Activated CD8-positive, alpha-beta memory T cell treated with anti-CD3 and anti-CD28 coated beads, Interleukin-2, amount 10 ng/mL, durations not matched to agents 7 days and 5 days (primary cell): ENCODE measurements around the gene KCNJ12. TPM values are rescaled to one million over a fixed set of nuclear protein-coding genes. Genes with fewer than 3 reads are reported as not detected.
"Not testable (repeated sequence)": the region's sequence is repeated elsewhere in the genome, so short reads cannot be mapped to it uniquely, and the experiment has no call there.

Source experiments
- ATAC-seq: fragments of 150-1000 bp; cut with Tn5 transposase; one replicate; pipeline ENCODE4 v1.10.0; 2021; ENCODE audit warnings: moderate library complexity
- CTCF ChIA-PET: fragments of 350-600 bp; sonication (Branson Sonifier 250); formaldehyde crosslinking; loops from one replicate; lab custom pipeline; 2021; ENCODE audit warnings: antibody characterized with exemption; lab: Charles Lee
- DNase-seq: peaks from one replicate; pipeline ENCODE4 v3.0.0-alpha.2; 2020
- H3K27ac Mint-ChIP-seq: one replicate; pipeline ENCODE4 v1.8.0; 2021; ENCODE audit warnings: mild to moderate bottlenecking, mixed read lengths
- H3K27me3 Mint-ChIP-seq: one replicate; pipeline ENCODE4 v1.8.0; 2021; ENCODE audit warnings: mixed read lengths
- H3K36me3 Mint-ChIP-seq: one replicate; pipeline ENCODE4 v1.8.0; 2021; ENCODE audit warnings: mild to moderate bottlenecking, mixed read lengths
- H3K4me1 Mint-ChIP-seq: one replicate; pipeline ENCODE4 v1.8.0; 2021; ENCODE audit warnings: mixed read lengths
- H3K4me3 Mint-ChIP-seq: one replicate; pipeline ENCODE4 v1.8.0; 2021; ENCODE audit warnings: mild to moderate bottlenecking, moderate library complexity, mixed read lengths
- H3K9me3 Mint-ChIP-seq: one replicate; pipeline ENCODE4 v1.8.0; 2022; ENCODE audit warnings: low read depth, mixed read lengths
- total RNA-seq, 2 experiments: library from RNA; stranded (reverse); gene quantifications; one replicate each; pipeline ENCODE4 v1.2.3, GENCODE V29; 2021

Gene KCNJ12
- total RNA-seq, 2 experiments from 2014 or later: not detected

DNA sequence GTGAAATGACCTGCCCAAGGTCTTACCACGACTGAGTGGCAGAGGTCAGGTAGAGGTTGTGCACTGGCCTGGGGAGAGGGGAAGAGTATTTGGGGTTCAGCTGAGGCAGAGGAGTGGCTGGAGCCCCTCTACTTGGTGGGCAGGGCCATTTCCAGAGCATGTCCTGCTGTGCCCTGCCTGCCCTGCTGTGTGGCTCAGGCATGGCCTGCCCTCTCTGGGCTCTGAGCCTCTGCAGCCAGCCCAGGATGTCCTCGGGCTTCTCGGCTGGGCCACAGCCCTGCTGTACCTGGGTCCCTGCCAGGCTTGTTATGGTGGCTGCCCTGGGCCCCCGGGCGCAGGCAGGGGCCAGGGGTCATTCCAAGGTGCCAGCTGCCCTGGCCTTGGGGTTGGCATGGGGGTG is 19.6 kb downstream of the KCNJ12 start:
- Mint-ChIP-seq H3K27me3 (peaks cover 5% of the 10 kb centered on the region), H3K9me3 (no peaks in the 10 kb centered on the region), H3K27ac (no peak overlapping the region), H3K4me1 (no peaks in the 10 kb centered on the region), H3K36me3 (no peaks in the 10 kb centered on the region), H3K4me3 (no peak overlapping the region)
- CTCF ChIA-PET: no interaction called here
- no peak for ATAC-seq
- DNase-seq: no peak

- ATAC-seq (no peak), DNase-seq (no peak)
Observed at GRCh38 chr17:21396237-21396636, 20.1 kb downstream of the KCNJ12 start.

GRCh38 chr17:21397341-21398190 is 21.4 kb downstream of the KCNJ12 start:
- no peaks in the 10 kb centered on the region for H3K9me3 Mint-ChIP-seq
- H3K27me3 Mint-ChIP-seq: no peaks in the 10 kb centered on the region
- H3K4me1 Mint-ChIP-seq: no peaks in the 10 kb centered on the region
- no peak overlapping the region for H3K27ac Mint-ChIP-seq
- no peak overlapping the region for H3K4me3 Mint-ChIP-seq
- CTCF ChIA-PET: no interaction called here
- DNase-seq (no peak), ATAC-seq (no peak)
- H3K36me3 Mint-ChIP-seq: no peaks in the 10 kb centered on the region

More at GRCh38 chr17:21396237-21396636, 20.1 kb downstream of the KCNJ12 start:
- Mint-ChIP-seq H3K27ac (no peak overlapping the region), H3K36me3 (no peaks in the 10 kb centered on the region), H3K4me1 (no peaks in the 10 kb centered on the region), H3K9me3 (no peaks in the 10 kb centered on the region), H3K27me3 (peaks cover under 1% of the 10 kb centered on the region), H3K4me3 (no peak overlapping the region)
- CTCF ChIA-PET: no interaction called here

DNA sequence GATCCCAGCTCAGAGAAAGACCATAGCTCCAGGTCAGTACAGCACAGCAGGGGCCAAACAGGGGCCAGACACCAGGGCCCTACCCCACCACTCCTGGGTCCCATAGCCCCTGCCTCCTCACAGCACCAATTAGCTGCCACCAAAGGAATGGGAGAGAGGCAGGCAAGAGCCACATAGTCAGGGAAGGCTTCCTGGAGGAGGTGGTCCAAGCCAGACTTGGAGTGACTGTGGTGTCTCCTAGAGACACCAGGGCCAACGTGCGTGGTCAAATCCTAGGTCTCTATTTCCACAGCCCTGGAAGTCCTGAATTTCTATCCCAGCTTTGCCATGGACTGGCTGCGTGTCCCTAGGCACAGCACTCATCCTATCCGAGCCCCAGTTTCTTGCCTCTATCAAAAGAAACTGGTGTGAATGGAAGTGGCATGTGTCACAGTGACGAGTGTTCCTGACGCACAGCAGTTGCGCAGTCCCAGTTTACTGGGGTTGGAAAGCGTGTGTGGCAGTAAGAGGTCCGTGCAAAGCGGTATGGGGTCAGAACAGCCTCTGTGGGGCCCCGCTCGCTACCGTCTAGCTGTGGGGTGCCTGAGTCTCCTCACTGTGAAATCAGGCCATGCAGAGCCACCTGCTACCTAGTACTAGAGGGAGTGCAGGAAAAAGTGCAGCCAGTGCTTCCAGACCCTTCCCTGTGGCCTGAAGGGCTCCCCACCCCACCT is 23.5 kb downstream of the KCNJ12 start:
- Mint-ChIP-seq H3K36me3 (no peaks in the 10 kb centered on the region), H3K4me3 (no peak overlapping the region), H3K27me3 (no peaks in the 10 kb centered on the region), H3K27ac (no peak overlapping the region), H3K4me1 (no peaks in the 10 kb centered on the region), H3K9me3 (no peaks in the 10 kb centered on the region)
- DNase-seq: no peak
- ATAC-seq: no peak
- CTCF ChIA-PET: no interaction called here

GRCh38 chr17:21400187-21400569 is 24.0 kb downstream of the KCNJ12 start:
- CTCF ChIA-PET, H3K27me3 Mint-ChIP-seq, ATAC-seq, H3K4me3 Mint-ChIP-seq, H3K9me3 Mint-ChIP-seq, DNase-seq, H3K27ac Mint-ChIP-seq, H3K36me3 Mint-ChIP-seq, H3K4me1 Mint-ChIP-seq: not testable (repeated sequence)

GRCh38 chr17:21400816-21401593 is 24.8 kb downstream of the KCNJ12 start:
- H3K36me3 Mint-ChIP-seq: no peaks in the 10 kb centered on the region

GRCh38 chr17:21402166-21402571 is 26.0 kb downstream of the KCNJ12 start:
- H3K9me3 Mint-ChIP-seq, H3K4me3 Mint-ChIP-seq, CTCF ChIA-PET, H3K27me3 Mint-ChIP-seq, H3K4me1 Mint-ChIP-seq, DNase-seq, H3K36me3 Mint-ChIP-seq, ATAC-seq, H3K27ac Mint-ChIP-seq: not testable (repeated sequence)

More at GRCh38 chr17:21400816-21401593, 24.8 kb downstream of the KCNJ12 start:
- Mint-ChIP-seq H3K4me1 (no peaks in the 10 kb centered on the region), H3K27ac (no peak overlapping the region), H3K9me3 (no peaks in the 10 kb centered on the region), H3K4me3 (no peak overlapping the region), H3K27me3 (no peaks in the 10 kb centered on the region)
- ATAC-seq: no peak
- no peak for DNase-seq
- CTCF ChIA-PET: no interaction called here

- H3K9me3 Mint-ChIP-seq, DNase-seq, H3K4me1 Mint-ChIP-seq, H3K4me3 Mint-ChIP-seq, ATAC-seq, CTCF ChIA-PET, H3K36me3 Mint-ChIP-seq, H3K27me3 Mint-ChIP-seq, H3K27ac Mint-ChIP-seq: not testable (repeated sequence)
Observed at GRCh38 chr17:21402926-21403325, 26.8 kb downstream of the KCNJ12 start.

DNA sequence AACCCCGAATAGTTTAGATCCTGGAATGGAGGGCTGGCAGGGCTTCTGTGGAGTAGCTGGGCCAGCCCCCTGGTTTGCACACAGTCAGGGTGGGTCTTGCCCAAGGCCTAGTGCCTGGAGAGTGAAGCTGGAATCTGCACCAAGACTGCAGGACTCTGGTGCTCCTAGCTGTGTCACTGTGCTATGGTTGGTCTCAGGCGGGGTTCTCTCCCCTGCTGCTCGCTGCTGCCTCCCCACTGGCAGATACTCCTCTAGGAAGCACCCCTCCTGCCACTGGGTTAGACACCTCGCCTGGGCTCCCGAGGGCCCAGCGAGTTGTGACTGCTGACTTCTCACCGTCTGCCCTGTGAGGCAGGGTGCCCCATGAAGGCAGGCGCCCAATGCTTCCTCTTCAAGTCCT is 27.9 kb downstream of the KCNJ12 start:
- H3K9me3 Mint-ChIP-seq, H3K27me3 Mint-ChIP-seq, H3K36me3 Mint-ChIP-seq, ATAC-seq, CTCF ChIA-PET, H3K27ac Mint-ChIP-seq, H3K4me1 Mint-ChIP-seq, DNase-seq, H3K4me3 Mint-ChIP-seq: not testable (repeated sequence)

GRCh38 chr17:21404539-21404938 is 28.4 kb downstream of the KCNJ12 start:
- H3K4me1 Mint-ChIP-seq, CTCF ChIA-PET, H3K36me3 Mint-ChIP-seq, H3K9me3 Mint-ChIP-seq, H3K27me3 Mint-ChIP-seq, DNase-seq, H3K27ac Mint-ChIP-seq, H3K4me3 Mint-ChIP-seq, ATAC-seq: not testable (repeated sequence)

GRCh38 chr17:21404956-21405731 is 29.0 kb downstream of the KCNJ12 start:
- H3K9me3 Mint-ChIP-seq, ATAC-seq, DNase-seq, H3K4me3 Mint-ChIP-seq, CTCF ChIA-PET, H3K4me1 Mint-ChIP-seq, H3K36me3 Mint-ChIP-seq, H3K27ac Mint-ChIP-seq, H3K27me3 Mint-ChIP-seq: not testable (repeated sequence)

GRCh38 chr17:21405904-21406400 is 29.8 kb downstream of the KCNJ12 start:
- H3K4me1 Mint-ChIP-seq, CTCF ChIA-PET, H3K36me3 Mint-ChIP-seq, H3K27me3 Mint-ChIP-seq, H3K9me3 Mint-ChIP-seq, H3K4me3 Mint-ChIP-seq, DNase-seq, ATAC-seq, H3K27ac Mint-ChIP-seq: not testable (repeated sequence)
